GM18511 (cell line): ENCODE results near the gene ZFHX3.

Experiments
- ATAC-seq: cut with Tn5 transposase; IDR thresholded peaks from one replicate; pipeline ENCODE4 v1.9.1; 2021; ENCODE audit warnings: mild to moderate bottlenecking, moderate library complexity; ENCODE audit not compliant: unreplicated experiment

The ZFHX3 gene

GRCh38 chr16:72837846-72838585 is 209.9 kb downstream of the ZFHX3 start:
- ATAC-seq = no peak

GRCh38 chr16:72836985-72837384 is 210.9 kb downstream of the ZFHX3 start:
- ATAC-seq = no peak

GRCh38 chr16:72836181-72836580 is 211.7 kb downstream of the ZFHX3 start:
- no peak for ATAC-seq

- no peak for ATAC-seq
These were observed 212.8 kb downstream of the ZFHX3 start for GRCh38 chr16:72835086-72835485.

GRCh38 chr16:72834499-72834898 is 213.4 kb downstream of the ZFHX3 start:
- no peak for ATAC-seq

GRCh38 chr16:72833969-72834368 is 214.0 kb downstream of the ZFHX3 start:
- ATAC-seq = no peak

GRCh38 chr16:72833482-72833881 is 214.4 kb downstream of the ZFHX3 start:
- ATAC-seq = no peak

GRCh38 chr16:72832621-72833248 is 215.2 kb downstream of the ZFHX3 start:
- ATAC-seq = peak; percentile 70

GRCh38 chr16:72829846-72830775 is 217.8 kb downstream of the ZFHX3 start:
- no peak for ATAC-seq

- no peak for ATAC-seq
These were observed 220.1 kb downstream of the ZFHX3 start for GRCh38 chr16:72827866-72828265.

GRCh38 chr16:72825912-72826621 is 221.9 kb downstream of the ZFHX3 start:
- ATAC-seq = no peak

- ATAC-seq = no peak
These were observed 223.2 kb downstream of the ZFHX3 start for GRCh38 chr16:72824761-72825160.

- ATAC-seq = no peak
These were observed 223.9 kb downstream of the ZFHX3 start for GRCh38 chr16:72824027-72824426.

GRCh38 chr16:72821185-72821950 is 226.6 kb downstream of the ZFHX3 start:
- ATAC-seq = no peak

GRCh38 chr16:72819345-72819744 is 228.6 kb downstream of the ZFHX3 start:
- no peak for ATAC-seq

GRCh38 chr16:72818236-72818845 is 229.6 kb downstream of the ZFHX3 start:
- no peak for ATAC-seq

GRCh38 chr16:72815348-72816318 is 232.3 kb downstream of the ZFHX3 start:
- peak; percentile 68 for ATAC-seq

- ATAC-seq = no peak
These were observed 233.7 kb downstream of the ZFHX3 start for GRCh38 chr16:72814226-72814625.

GRCh38 chr16:72812672-72813071 is 235.3 kb downstream of the ZFHX3 start:
- no peak for ATAC-seq
